Right lobe of liver (tissue), 4 donors: ENCODE measurements around the gene GJD2.

ENCODE experiments used
- POLR2A ChIP-seq: fragments of 450-650 bp; IDR thresholded peaks from one replicate; pipeline ENCODE4 v1.6.1; 2017; ENCODE audit warnings: antibody characterized with exemption, mild to moderate bottlenecking
- TF ChIP-seq, protein P1 (sequence below), 4 donors: fragments of 200-600 bp in 3 of 4; fragments of 450-650 bp in 1 of 4; IDR thresholded peaks; one replicate each; pipeline versions ENCODE4 v1.5.1 to v1.8.0; 2016 to 2022; ENCODE audit warnings: antibody characterized with exemption in 4 of 4, mild to moderate bottlenecking in 2 of 4
- donor health status: DM: no; HTN: no; CAD: no.
- donor health status: DM: no; HTN: no; CAD: no.
- donor health status: DM: no; HTN: yes; CAD: no.

DNA sequence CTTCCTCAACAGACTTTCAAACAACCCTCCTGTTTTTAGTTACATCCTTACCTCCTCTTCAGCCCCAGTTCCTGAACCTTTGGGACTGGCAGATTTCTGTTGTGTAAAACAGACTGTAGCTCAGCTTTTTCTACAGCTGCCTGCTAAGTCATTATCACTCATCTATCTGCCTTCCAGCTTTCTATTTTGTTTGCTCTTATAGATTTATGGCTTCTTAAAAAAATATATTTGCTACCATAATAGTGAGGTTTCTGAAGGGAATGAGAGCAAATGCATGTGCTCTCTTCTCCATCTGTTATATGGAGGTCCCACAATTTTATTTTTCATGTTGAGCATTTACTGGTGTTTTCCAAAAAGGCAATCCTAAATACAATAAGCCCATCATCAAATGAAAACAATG, 18.2 kb upstream of the GJD2 start:
- no peak for TF ChIP-seq POLR2A
- TF ChIP-seq, protein P1, sequence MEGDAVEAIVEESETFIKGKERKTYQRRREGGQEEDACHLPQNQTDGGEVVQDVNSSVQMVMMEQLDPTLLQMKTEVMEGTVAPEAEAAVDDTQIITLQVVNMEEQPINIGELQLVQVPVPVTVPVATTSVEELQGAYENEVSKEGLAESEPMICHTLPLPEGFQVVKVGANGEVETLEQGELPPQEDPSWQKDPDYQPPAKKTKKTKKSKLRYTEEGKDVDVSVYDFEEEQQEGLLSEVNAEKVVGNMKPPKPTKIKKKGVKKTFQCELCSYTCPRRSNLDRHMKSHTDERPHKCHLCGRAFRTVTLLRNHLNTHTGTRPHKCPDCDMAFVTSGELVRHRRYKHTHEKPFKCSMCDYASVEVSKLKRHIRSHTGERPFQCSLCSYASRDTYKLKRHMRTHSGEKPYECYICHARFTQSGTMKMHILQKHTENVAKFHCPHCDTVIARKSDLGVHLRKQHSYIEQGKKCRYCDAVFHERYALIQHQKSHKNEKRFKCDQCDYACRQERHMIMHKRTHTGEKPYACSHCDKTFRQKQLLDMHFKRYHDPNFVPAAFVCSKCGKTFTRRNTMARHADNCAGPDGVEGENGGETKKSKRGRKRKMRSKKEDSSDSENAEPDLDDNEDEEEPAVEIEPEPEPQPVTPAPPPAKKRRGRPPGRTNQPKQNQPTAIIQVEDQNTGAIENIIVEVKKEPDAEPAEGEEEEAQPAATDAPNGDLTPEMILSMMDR (IDR thresholded peaks at IDR 0.05): no peak
